GM12872 (cell line): ENCODE results near the gene HOXA10.

Experiments used
- CTCF ChIP-seq: IDR thresholded peaks from 3 replicates; pipeline ENCODE4 v1.5.1; 2011; ENCODE audit warnings: low read depth, mild to moderate bottlenecking, low read length, moderate library complexity; ENCODE audit not compliant: insufficient read depth

The HOXA10 gene

GRCh38 chr7:27207348-27207985 lies 33.3 kb upstream of the HOXA10 start:
- no peak for TF ChIP-seq CTCF

DNA sequence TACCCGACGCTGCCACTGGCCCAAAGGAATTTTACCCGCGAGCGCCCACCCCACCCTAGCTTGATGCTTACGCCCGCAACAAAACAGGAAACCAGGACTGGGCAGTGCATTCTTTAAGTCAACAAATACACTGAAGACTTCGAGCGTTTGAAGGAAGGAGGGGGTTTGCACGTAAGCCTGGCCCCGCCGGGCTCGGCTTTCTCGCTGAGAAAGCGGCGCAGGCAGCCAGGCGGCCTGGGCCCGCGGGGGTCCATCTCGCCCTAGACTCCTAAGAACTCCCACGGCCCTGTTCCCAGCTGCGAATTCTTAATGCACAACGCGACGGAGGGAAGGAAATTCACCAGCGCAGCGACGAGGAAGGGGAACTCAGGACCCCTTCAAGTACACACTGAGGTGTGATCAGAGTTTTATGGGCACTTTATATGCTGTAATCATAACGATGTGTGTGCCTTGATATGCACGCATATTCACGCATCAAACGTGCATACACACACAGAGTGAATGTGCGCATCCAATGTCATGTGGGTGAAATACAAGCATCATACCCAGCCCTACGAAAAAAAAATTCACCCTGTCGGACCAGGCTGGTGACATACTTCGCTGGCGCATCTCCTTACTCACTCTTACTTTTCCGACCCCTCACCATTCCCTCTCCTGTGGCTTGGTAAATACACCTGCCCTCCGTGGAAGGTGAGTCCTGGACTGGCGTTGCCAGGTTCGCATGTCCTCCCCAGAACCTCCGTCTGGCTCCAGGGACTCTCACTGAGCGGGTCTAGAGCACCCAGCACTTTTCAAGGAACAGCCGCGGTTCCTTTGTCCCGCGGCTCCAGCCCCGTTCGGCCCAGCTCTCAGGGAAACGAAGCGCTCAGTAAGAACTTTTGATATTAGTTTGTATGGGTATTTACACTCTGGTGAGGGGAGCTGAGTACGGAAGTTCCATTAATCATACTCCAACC lies 31.5 kb upstream of the HOXA10 start:
- TF ChIP-seq CTCF, result no peak

DNA sequence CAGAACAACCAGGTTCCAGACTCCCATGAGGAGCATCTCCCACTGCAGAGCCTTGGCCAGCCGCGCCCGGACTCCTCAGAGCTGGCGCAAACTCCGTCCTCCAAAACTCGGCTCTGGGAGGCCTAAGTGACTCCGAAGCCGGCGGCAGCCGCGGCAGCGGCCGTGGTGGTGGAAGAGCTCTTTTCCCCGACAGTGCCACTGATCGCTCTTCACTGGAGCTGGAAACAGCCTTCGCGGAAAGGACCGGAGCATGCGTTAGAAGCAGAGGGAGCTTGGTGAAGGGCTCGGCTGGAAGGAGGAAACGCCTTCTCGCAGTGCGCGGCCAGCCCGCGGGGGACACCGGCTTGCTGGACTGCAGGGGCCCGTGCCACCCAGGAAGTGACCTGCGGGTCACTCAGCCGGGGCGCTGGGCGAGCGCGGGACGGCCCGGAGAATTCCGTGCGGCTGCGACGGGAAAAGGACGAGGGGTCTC lies 30.8 kb upstream of the HOXA10 start:
- TF ChIP-seq CTCF, result no peak

GRCh38 chr7:27203964-27204594 lies 30.0 kb upstream of the HOXA10 start:
- TF ChIP-seq CTCF, result no peak

GRCh38 chr7:27203365-27203953 lies 29.3 kb upstream of the HOXA10 start:
- TF ChIP-seq CTCF, result no peak

GRCh38 chr7:27202862-27203134 lies 28.7 kb upstream of the HOXA10 start:
- no peak for TF ChIP-seq CTCF

- TF ChIP-seq CTCF, result no peak
Observed at GRCh38 chr7:27202018-27202861, 28.1 kb upstream of the HOXA10 start.
